GM23338 (cell line): ENCODE data around the gene TMEM238. TPM values are rescaled to one million over a fixed set of nuclear protein-coding genes. Genes with fewer than 3 reads are reported as not detected.

Experiments used
- ATAC-seq: fragments of 200-7000 bp; cut with Tn5 transposase; 3 replicates; pipeline ENCODE4 v1.9.1; 2020
- DNase-seq: peaks from one replicate; pipeline ENCODE4 v3.0.0-alpha.2; 2015; ENCODE audit warnings: low spot score
- H2AFZ ChIP-seq: fragments of 200-600 bp; sonication (generic); 2 replicates; pipeline ENCODE4 v1.8.0; 2016; ENCODE audit warnings: antibody characterized with exemption, mild to moderate bottlenecking, moderate library complexity
- H3F3A ChIP-seq: fragments of 200-600 bp; sonication (generic); replicated peaks from 2 replicates; pipeline ENCODE4 v1.8.0; 2017; ENCODE audit warnings: antibody characterized with exemption, mixed run types, low read depth
- H3K27ac ChIP-seq: fragments of 200-600 bp; sonication (generic); 2 replicates; pipeline ENCODE4 v1.6.1; 2016; ENCODE audit warnings: low read depth
- H3K27me3 ChIP-seq: fragments of 200-600 bp; sonication (generic); 2 replicates; pipeline ENCODE4 v1.8.0; 2016; ENCODE audit warnings: mild to moderate bottlenecking, mixed run types, moderate library complexity; ENCODE audit not compliant: insufficient read depth
- H3K36me3 ChIP-seq: fragments of 200-600 bp; sonication (generic); 2 replicates; pipeline ENCODE4 v1.8.0; 2016; ENCODE audit warnings: mild to moderate bottlenecking; ENCODE audit not compliant: insufficient read depth
- H3K4me1 ChIP-seq: fragments of 200-600 bp; sonication (generic); 2 replicates; pipeline ENCODE4 v1.8.0; 2016; ENCODE audit warnings: mild to moderate bottlenecking, moderate library complexity; ENCODE audit not compliant: insufficient read depth
- H3K4me2 ChIP-seq: fragments of 200-600 bp; sonication (generic); 2 replicates; pipeline ENCODE4 v1.7.1; 2017; ENCODE audit warnings: mixed run types
- H3K4me3 ChIP-seq: fragments of 200-600 bp; sonication (generic); 2 replicates; pipeline ENCODE4 v1.6.1; 2016; ENCODE audit warnings: mixed run types
- H3K79me2 ChIP-seq: fragments of 200-600 bp; sonication (generic); replicated peaks from 2 replicates; pipeline ENCODE4 v1.8.0; 2017; ENCODE audit warnings: mild to moderate bottlenecking; ENCODE audit not compliant: insufficient read depth
- H3K9me2 ChIP-seq: fragments of 200-600 bp; sonication (generic); 2 replicates; pipeline ENCODE4 v1.8.0; 2017; ENCODE audit not compliant: insufficient read depth
- H4K20me1 ChIP-seq: fragments of 200-600 bp; sonication (generic); replicated peaks from 2 replicates; pipeline ENCODE4 v1.8.0; 2017; ENCODE audit warnings: mild to moderate bottlenecking; ENCODE audit not compliant: insufficient read depth
- H3K27ac Mint-ChIP-seq: 2 replicates; pipeline ENCODE4 v1.8.0; 2020; ENCODE audit warnings: inconsistent platforms, mild to moderate bottlenecking, moderate library complexity, mixed read lengths
- H3K27me3 Mint-ChIP-seq: 3 replicates; pipeline ENCODE4 v1.8.0; 2022; ENCODE audit warnings: low read depth, mild to moderate bottlenecking, moderate library complexity, mixed read lengths, inconsistent platforms; ENCODE audit not compliant: insufficient read depth, poor library complexity
- H3K36me3 Mint-ChIP-seq: 3 replicates; pipeline ENCODE4 v1.8.0; 2021; ENCODE audit warnings: low read depth, mild to moderate bottlenecking, inconsistent platforms, moderate library complexity, mixed read lengths
- H3K4me1 Mint-ChIP-seq: 3 replicates; pipeline ENCODE4 v1.8.0; 2020; ENCODE audit warnings: mild to moderate bottlenecking, inconsistent platforms, mixed read lengths
- H3K4me3 Mint-ChIP-seq: 3 replicates; pipeline ENCODE4 v1.8.0; 2021; ENCODE audit warnings: moderate library complexity, mild to moderate bottlenecking, inconsistent platforms, mixed read lengths
- H3K9me3 Mint-ChIP-seq: 3 replicates; pipeline ENCODE4 v1.8.0; 2020; ENCODE audit warnings: moderate library complexity, mild to moderate bottlenecking, inconsistent platforms, mixed read lengths
- CREB1 ChIP-seq: fragments of 250-450 bp; sonication (Bioruptor Pico); IDR thresholded peaks from 2 replicates; pipeline ENCODE4 v1.5.0; 2020; ENCODE audit warnings: low read depth, mild to moderate bottlenecking, moderate library complexity
- CTCF ChIP-seq, 2 experiments: fragments of 200-600 bp in 1 of 2; sonication (generic) in 1 of 2; conservative IDR thresholded peaks; 2 replicates each; pipeline versions ENCODE4 v1.5.1 to v1.6.1; 2016 to 2017; ENCODE audit warnings: antibody characterized with exemption in 2 of 2, low read depth in 2 of 2, mild to moderate bottlenecking in 2 of 2, moderate library complexity in 1 of 2
- ETS1 ChIP-seq: IDR thresholded peaks from 2 replicates; pipeline ENCODE4 v1.6.1; 2016; ENCODE audit warnings: antibody characterized with exemption
- EZH2 ChIP-seq: fragments of 200-600 bp; sonication (generic); IDR thresholded peaks from one replicate; pipeline ENCODE4 v1.8.0; 2017; ENCODE audit warnings: antibody characterized with exemption, mild to moderate bottlenecking, low read depth; ENCODE audit not compliant: unreplicated experiment
- EZH2phosphoT487 ChIP-seq: fragments of 200-600 bp; sonication (generic); IDR thresholded peaks from one replicate; pipeline ENCODE4 v1.8.1; 2018; ENCODE audit warnings: antibody characterized with exemption; ENCODE audit not compliant: unreplicated experiment
- JUNB ChIP-seq: IDR thresholded peaks from one replicate; pipeline ENCODE4 v1.6.1; 2016; ENCODE audit warnings: antibody characterized with exemption; ENCODE audit not compliant: unreplicated experiment
- NANOG ChIP-seq: IDR thresholded peaks from 2 replicates; pipeline ENCODE4 v1.6.1; 2016; ENCODE audit warnings: antibody characterized with exemption, borderline replicate concordance
- STAT1 ChIP-seq: IDR thresholded peaks from one replicate; pipeline ENCODE4 v1.6.1; 2016; ENCODE audit warnings: antibody characterized with exemption; ENCODE audit not compliant: unreplicated experiment
- ZNF114 ChIP-seq: fragments of 250-450 bp; sonication (Bioruptor Pico); IDR thresholded peaks from 2 replicates; pipeline ENCODE4 v1.5.0; 2020; ENCODE audit warnings: mild to moderate bottlenecking, moderate library complexity
- ZNF331 ChIP-seq: fragments of 250-450 bp; sonication (Bioruptor Pico); IDR thresholded peaks from 2 replicates; pipeline ENCODE4 v1.5.0; 2020; ENCODE audit warnings: low read depth, mild to moderate bottlenecking, moderate library complexity
- polyA plus RNA-seq: library from polyadenylated mRNA; unstranded; fragments of >200 nt; fragmentation: Nextera tagmentation; extraction: Ambion mirVana; gene quantifications from 2 replicates; pipeline ENCODE4 v1.2.1, GENCODE V29; 2016
- total RNA-seq: library from RNA; depleted of rRNA; stranded (reverse); fragments of >200 nt; shearing (Covaris generic); gene quantifications from 2 replicates; pipeline ENCODE4 v1.2.3, GENCODE V29; 2014
- TF ChIP-seq, protein P1 (sequence below): fragments of 250-450 bp; sonication (Bioruptor Pico); IDR thresholded peaks from 2 replicates; pipeline ENCODE4 v1.5.0; 2020; ENCODE audit warnings: mild to moderate bottlenecking, moderate library complexity
- TF ChIP-seq, protein P2 (sequence below): IDR thresholded peaks from one replicate; pipeline ENCODE4 v1.6.1; 2018; ENCODE audit warnings: antibody characterized with exemption; ENCODE audit not compliant: unreplicated experiment

Gene TMEM238
- total and polyA plus RNA-seq, 2 experiments from 2014 or later, result 0.55 to 7.5 TPM

- ATAC-seq (no peak), DNase-seq (no peak)
- Histone ChIP-seq H3K27me3 (no peaks in the 10 kb centered on the region), H3K4me1 (peaks cover 14% of the 10 kb centered on the region), H3F3A (peaks cover 33% of the 10 kb centered on the region), H4K20me1 (peaks cover 37% of the 10 kb centered on the region), H3K79me2 (peaks cover 39% of the 10 kb centered on the region), H3K36me3 (peaks cover 29% of the 10 kb centered on the region), H3K4me2 (peak overlapping the region; percentile 61; the same call in 1 of the 2 replicates), H3K27ac (peak overlapping the region; percentile 89; the same call in 1 of the 2 replicates), H3K4me3 (peak overlapping the region; percentile 36; the same call in 1 of the 2 replicates), H2AFZ (no peak overlapping the region), H3K9me2 (peaks cover 8% of the 10 kb centered on the region)
- peak overlapping the region; percentile 91 for H3K4me3 Mint-ChIP-seq
- peaks cover 30% of the 10 kb centered on the region for H3K9me3 Mint-ChIP-seq
- peaks cover 60% of the 10 kb centered on the region for H3K36me3 Mint-ChIP-seq
- TF ChIP-seq EZH2phosphoT487, result no peak
- TF ChIP-seq ZNF114, result no peak
- no peak for TF ChIP-seq STAT1
- TF ChIP-seq NANOG, result no peak
- no peak for TF ChIP-seq JUNB
- TF ChIP-seq CREB1 (CRISPR knock-in tag), result no peak
- TF ChIP-seq, protein P1, sequence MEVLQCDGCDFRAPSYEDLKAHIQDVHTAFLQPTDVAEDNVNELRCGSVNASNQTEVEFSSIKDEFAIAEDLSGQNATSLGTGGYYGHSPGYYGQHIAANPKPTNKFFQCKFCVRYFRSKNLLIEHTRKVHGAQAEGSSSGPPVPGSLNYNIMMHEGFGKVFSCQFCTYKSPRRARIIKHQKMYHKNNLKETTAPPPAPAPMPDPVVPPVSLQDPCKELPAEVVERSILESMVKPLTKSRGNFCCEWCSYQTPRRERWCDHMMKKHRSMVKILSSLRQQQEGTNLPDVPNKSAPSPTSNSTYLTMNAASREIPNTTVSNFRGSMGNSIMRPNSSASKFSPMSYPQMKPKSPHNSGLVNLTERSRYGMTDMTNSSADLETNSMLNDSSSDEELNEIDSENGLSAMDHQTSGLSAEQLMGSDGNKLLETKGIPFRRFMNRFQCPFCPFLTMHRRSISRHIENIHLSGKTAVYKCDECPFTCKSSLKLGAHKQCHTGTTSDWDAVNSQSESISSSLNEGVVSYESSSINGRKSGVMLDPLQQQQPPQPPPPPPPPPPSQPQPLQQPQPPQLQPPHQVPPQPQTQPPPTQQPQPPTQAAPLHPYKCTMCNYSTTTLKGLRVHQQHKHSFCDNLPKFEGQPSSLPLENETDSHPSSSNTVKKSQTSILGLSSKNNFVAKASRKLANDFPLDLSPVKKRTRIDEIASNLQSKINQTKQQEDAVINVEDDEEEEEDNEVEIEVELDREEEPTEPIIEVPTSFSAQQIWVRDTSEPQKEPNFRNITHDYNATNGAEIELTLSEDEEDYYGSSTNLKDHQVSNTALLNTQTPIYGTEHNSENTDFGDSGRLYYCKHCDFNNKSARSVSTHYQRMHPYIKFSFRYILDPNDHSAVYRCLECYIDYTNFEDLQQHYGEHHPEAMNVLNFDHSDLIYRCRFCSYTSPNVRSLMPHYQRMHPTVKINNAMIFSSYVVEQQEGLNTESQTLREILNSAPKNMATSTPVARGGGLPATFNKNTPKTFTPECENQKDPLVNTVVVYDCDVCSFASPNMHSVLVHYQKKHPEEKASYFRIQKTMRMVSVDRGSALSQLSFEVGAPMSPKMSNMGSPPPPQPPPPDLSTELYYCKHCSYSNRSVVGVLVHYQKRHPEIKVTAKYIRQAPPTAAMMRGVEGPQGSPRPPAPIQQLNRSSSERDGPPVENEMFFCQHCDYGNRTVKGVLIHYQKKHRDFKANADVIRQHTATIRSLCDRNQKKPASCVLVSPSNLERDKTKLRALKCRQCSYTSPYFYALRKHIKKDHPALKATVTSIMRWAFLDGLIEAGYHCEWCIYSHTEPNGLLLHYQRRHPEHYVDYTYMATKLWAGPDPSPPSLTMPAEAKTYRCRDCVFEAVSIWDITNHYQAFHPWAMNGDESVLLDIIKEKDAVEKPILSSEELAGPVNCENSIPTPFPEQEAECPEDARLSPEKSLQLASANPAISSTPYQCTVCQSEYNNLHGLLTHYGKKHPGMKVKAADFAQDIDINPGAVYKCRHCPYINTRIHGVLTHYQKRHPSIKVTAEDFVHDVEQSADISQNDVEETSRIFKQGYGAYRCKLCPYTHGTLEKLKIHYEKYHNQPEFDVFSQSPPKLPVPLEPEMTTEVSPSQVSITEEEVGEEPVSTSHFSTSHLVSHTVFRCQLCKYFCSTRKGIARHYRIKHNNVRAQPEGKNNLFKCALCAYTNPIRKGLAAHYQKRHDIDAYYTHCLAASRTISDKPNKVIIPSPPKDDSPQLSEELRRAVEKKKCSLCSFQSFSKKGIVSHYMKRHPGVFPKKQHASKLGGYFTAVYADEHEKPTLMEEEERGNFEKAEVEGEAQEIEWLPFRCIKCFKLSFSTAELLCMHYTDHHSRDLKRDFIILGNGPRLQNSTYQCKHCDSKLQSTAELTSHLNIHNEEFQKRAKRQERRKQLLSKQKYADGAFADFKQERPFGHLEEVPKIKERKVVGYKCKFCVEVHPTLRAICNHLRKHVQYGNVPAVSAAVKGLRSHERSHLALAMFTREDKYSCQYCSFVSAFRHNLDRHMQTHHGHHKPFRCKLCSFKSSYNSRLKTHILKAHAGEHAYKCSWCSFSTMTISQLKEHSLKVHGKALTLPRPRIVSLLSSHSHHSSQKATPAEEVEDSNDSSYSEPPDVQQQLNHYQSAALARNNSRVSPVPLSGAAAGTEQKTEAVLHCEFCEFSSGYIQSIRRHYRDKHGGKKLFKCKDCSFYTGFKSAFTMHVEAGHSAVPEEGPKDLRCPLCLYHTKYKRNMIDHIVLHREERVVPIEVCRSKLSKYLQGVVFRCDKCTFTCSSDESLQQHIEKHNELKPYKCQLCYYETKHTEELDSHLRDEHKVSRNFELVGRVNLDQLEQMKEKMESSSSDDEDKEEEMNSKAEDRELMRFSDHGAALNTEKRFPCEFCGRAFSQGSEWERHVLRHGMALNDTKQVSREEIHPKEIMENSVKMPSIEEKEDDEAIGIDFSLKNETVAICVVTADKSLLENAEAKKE (CRISPR knock-in tag), result no peak
- TF ChIP-seq, protein P2, sequence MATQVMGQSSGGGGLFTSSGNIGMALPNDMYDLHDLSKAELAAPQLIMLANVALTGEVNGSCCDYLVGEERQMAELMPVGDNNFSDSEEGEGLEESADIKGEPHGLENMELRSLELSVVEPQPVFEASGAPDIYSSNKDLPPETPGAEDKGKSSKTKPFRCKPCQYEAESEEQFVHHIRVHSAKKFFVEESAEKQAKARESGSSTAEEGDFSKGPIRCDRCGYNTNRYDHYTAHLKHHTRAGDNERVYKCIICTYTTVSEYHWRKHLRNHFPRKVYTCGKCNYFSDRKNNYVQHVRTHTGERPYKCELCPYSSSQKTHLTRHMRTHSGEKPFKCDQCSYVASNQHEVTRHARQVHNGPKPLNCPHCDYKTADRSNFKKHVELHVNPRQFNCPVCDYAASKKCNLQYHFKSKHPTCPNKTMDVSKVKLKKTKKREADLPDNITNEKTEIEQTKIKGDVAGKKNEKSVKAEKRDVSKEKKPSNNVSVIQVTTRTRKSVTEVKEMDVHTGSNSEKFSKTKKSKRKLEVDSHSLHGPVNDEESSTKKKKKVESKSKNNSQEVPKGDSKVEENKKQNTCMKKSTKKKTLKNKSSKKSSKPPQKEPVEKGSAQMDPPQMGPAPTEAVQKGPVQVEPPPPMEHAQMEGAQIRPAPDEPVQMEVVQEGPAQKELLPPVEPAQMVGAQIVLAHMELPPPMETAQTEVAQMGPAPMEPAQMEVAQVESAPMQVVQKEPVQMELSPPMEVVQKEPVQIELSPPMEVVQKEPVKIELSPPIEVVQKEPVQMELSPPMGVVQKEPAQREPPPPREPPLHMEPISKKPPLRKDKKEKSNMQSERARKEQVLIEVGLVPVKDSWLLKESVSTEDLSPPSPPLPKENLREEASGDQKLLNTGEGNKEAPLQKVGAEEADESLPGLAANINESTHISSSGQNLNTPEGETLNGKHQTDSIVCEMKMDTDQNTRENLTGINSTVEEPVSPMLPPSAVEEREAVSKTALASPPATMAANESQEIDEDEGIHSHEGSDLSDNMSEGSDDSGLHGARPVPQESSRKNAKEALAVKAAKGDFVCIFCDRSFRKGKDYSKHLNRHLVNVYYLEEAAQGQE, result no peak
- no peak for TF ChIP-seq CTCF (conservative IDR thresholded peaks at IDR 0.05; ENCODE audit: low read depth in 2 of 2)
- TF ChIP-seq ETS1, result no peak
- no peak for TF ChIP-seq EZH2
- TF ChIP-seq ZNF331 (CRISPR knock-in tag), result no peak
- peak overlapping the region; percentile 98 for H3K27ac Mint-ChIP-seq
- peaks cover 18% of the 10 kb centered on the region for H3K4me1 Mint-ChIP-seq
- peaks cover 23% of the 10 kb centered on the region for H3K27me3 Mint-ChIP-seq
These were observed 24.4 kb upstream of the TMEM238 start for GRCh38 chr19:55408533-55408872.
